Ishikawa (cell line): ENCODE measurements around the gene ALDH3B1.

Experiments used
- CEBPB ChIP-seq: IDR thresholded peaks from 2 replicates; pipeline ENCODE4 v1.6.1; 2012
- CREB1 ChIP-seq: IDR thresholded peaks from 2 replicates; pipeline ENCODE4 v1.6.1; 2012; ENCODE audit warnings: low read depth
- EGR1 ChIP-seq: IDR thresholded peaks from 2 replicates; pipeline ENCODE4 v1.6.1; 2012
- EP300 ChIP-seq: IDR thresholded peaks from 2 replicates; pipeline ENCODE4 v1.6.1; 2012; ENCODE audit warnings: borderline replicate concordance
- FOXM1 ChIP-seq: IDR thresholded peaks from 2 replicates; pipeline ENCODE4 v1.6.1; 2012; ENCODE audit warnings: low read depth, borderline replicate concordance
- MAX ChIP-seq: IDR thresholded peaks from 2 replicates; pipeline ENCODE4 v1.6.1; 2012
- NFIC ChIP-seq: IDR thresholded peaks from 2 replicates; pipeline ENCODE4 v1.6.1; 2012
- RAD21 ChIP-seq: IDR thresholded peaks from 2 replicates; pipeline ENCODE4 v1.6.1; 2012; ENCODE audit warnings: low read depth
- TAF1 ChIP-seq: IDR thresholded peaks from 2 replicates; pipeline ENCODE4 v1.6.1; 2012; ENCODE audit warnings: low read depth, mild to moderate bottlenecking
- TCF12 ChIP-seq: IDR thresholded peaks from 2 replicates; pipeline ENCODE4 v1.6.1; 2012; ENCODE audit warnings: low read depth
- TEAD4 ChIP-seq: IDR thresholded peaks from 2 replicates; pipeline ENCODE4 v1.6.1; 2012
- YY1 ChIP-seq: IDR thresholded peaks from 2 replicates; pipeline ENCODE4 v1.6.1; 2012; ENCODE audit warnings: low read depth
- ZBTB7A ChIP-seq: IDR thresholded peaks from 2 replicates; pipeline ENCODE4 v1.6.1; 2012; ENCODE audit warnings: low read depth
- TF ChIP-seq, protein P1 (sequence below): IDR thresholded peaks from 2 replicates; pipeline ENCODE4 v1.6.1; 2012; ENCODE audit warnings: low read depth, mild to moderate bottlenecking
- TF ChIP-seq, protein P2 (sequence below): IDR thresholded peaks from 2 replicates; pipeline ENCODE4 v1.6.1; 2012

ALDH3B1 gene

DNA sequence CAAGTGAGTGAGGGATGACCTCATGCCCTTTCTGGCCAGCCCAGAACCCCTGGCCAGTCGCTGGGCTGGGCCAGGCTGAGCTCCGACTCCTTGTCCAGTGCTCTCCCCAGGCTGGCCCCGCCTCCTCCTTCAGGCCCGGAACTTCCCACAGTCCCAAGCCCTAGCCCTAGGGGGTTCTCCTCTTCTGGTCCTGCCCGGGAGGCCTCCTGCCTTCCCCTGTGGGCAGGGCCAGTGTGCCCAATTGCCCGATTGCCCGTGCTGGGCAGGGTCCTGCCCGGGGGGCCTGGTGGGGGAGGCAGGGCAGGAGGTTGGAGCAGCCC is 32.9 kb downstream of the ALDH3B1 start:
- no peak for TF ChIP-seq TCF12
- TF ChIP-seq EGR1: no peak
- no peak for TF ChIP-seq CEBPB
- TF ChIP-seq ZBTB7A: no peak
- TF ChIP-seq CREB1: no peak
- no peak for TF ChIP-seq TEAD4
- TF ChIP-seq, protein P1, sequence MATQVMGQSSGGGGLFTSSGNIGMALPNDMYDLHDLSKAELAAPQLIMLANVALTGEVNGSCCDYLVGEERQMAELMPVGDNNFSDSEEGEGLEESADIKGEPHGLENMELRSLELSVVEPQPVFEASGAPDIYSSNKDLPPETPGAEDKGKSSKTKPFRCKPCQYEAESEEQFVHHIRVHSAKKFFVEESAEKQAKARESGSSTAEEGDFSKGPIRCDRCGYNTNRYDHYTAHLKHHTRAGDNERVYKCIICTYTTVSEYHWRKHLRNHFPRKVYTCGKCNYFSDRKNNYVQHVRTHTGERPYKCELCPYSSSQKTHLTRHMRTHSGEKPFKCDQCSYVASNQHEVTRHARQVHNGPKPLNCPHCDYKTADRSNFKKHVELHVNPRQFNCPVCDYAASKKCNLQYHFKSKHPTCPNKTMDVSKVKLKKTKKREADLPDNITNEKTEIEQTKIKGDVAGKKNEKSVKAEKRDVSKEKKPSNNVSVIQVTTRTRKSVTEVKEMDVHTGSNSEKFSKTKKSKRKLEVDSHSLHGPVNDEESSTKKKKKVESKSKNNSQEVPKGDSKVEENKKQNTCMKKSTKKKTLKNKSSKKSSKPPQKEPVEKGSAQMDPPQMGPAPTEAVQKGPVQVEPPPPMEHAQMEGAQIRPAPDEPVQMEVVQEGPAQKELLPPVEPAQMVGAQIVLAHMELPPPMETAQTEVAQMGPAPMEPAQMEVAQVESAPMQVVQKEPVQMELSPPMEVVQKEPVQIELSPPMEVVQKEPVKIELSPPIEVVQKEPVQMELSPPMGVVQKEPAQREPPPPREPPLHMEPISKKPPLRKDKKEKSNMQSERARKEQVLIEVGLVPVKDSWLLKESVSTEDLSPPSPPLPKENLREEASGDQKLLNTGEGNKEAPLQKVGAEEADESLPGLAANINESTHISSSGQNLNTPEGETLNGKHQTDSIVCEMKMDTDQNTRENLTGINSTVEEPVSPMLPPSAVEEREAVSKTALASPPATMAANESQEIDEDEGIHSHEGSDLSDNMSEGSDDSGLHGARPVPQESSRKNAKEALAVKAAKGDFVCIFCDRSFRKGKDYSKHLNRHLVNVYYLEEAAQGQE: no peak
- TF ChIP-seq, protein P2, sequence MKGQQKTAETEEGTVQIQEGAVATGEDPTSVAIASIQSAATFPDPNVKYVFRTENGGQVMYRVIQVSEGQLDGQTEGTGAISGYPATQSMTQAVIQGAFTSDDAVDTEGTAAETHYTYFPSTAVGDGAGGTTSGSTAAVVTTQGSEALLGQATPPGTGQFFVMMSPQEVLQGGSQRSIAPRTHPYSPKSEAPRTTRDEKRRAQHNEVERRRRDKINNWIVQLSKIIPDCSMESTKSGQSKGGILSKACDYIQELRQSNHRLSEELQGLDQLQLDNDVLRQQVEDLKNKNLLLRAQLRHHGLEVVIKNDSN: no peak
- no peak for TF ChIP-seq RAD21
- no peak for TF ChIP-seq YY1
- no peak for TF ChIP-seq FOXM1
- TF ChIP-seq MAX: no peak
- TF ChIP-seq EP300: no peak

DNA sequence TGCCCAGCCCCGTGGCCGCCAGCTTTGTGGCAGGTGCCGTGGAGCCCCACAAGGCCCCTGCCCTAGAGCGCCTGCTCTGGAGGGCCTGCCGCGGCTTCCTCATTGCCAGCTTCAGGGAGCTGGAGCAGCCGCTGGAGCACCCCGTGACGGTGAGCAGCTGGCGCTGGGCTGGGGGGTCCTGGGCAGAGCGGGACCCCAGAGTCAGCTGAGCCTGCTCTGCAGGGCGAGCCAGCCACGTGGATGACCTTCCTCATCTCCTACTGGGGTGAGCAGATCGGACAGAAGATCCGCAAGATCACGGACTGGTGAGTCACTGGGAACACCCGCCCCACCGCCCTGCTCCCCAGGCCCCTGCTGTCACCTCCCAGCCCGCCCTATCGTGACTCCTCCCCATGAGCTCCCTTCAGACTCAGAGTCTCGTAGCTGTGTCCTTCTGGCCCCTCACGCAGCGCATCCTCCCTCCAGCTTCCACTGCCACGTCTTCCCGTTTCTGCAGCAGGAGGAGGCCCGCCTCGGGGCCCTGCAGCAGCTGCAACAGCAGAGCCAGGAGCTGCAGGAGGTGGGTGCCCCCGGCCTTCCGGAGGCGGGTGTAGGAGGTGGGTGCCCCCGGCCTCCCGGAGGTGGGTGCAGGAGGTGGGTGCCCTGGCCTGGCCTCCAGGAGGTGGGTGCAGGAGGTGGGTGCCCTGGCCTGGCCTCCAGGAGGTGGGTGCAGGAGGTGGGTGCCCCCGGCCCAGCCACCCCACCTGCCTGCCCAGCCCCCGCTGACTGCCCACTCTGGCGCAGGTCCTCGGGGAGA is 33.4 kb downstream of the ALDH3B1 start:
- no peak for TF ChIP-seq CREB1
- TF ChIP-seq FOXM1: no peak
- no peak for TF ChIP-seq TAF1

DNA sequence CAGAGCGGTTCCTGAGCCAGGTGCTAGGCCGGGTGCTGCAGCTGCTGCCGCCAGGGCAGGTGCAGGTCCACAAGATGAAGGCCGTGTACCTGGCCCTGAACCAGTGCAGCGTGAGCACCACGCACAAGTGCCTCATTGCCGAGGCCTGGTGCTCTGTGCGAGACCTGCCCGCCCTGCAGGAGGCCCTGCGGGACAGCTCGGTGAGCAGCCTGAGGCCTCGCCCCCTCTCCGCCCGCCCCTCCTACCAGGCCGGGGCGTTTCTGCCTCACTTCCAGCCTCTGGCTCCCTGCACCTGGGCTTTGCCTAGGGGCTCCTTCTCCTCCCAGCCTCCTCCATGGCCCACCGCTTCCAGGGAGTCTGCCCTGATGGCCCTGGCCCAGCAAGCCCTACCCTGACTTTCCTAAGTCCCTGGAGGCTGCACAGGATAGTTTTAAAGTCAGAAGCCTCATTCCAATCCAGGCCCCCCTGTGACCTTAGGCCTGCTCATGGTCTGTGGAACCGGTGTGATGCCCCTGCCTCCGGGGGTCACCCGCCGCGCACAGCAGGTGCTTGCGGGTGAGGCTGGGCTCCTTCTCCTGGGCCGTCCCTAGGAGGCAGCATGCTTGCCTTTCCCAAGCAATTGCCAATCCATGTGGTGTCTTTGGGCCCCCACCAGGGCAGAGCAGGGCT is 34.2 kb downstream of the ALDH3B1 start:
- TF ChIP-seq FOXM1: no peak
- TF ChIP-seq, protein P2: no peak
- no peak for TF ChIP-seq YY1
- no peak for TF ChIP-seq CEBPB
- no peak for TF ChIP-seq TCF12
- TF ChIP-seq EP300: no peak
- no peak for TF ChIP-seq ZBTB7A
- no peak for TF ChIP-seq TAF1
- no peak for TF ChIP-seq TEAD4

DNA sequence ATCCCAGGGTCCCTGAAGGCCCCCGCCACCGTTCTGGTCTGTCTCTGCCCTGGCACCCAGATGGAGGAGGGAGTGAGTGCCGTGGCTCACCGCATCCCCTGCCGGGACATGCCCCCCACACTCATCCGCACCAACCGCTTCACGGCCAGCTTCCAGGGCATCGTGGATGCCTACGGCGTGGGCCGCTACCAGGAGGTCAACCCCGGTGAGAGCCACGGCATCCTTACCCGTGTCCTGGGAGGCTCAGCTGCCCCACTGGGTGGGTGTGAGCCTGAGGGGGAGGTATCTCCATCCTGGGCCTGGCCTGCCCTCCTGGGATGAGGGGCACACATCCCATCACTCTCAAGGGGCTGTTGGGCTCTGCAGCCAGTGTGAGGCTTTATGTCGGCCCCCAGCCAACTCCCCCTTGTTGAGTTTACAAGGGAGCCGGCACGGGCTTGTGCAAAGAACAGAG is 34.8 kb downstream of the ALDH3B1 start:
- TF ChIP-seq, protein P1: no peak
- TF ChIP-seq FOXM1 (no peak), TAF1 (no peak), CEBPB (no peak), EGR1 (no peak), RAD21 (no peak), EP300 (no peak), MAX (no peak), TEAD4 (no peak), YY1 (no peak), CREB1 (no peak), NFIC (no peak), TCF12 (no peak), ZBTB7A (no peak)
- TF ChIP-seq, protein P2: no peak
